HCT116 (cell line): ENCODE results near the gene ERC2. TPM values are rescaled to one million over a fixed set of nuclear protein-coding genes. Genes with fewer than 3 reads are reported as not detected.

Experiments used
- ATAC-seq: fragments of 200-7000 bp; cut with Tn5 transposase; 2 replicates; pipeline ENCODE4 v1.9.1; 2020; ENCODE audit warnings: mild to moderate bottlenecking, moderate library complexity
- BruUV-seq: library from RNA; stranded (reverse); fragments of 400-500 nt; replicated peaks from 2 replicates; lab custom pipeline; 2021; lab: Mats Ljungman, UMichigan
- CTCF ChIA-PET: fragments of 300-600 bp; sonication (Branson Sonifier 250); formaldehyde crosslinking; loops from one replicate; lab custom pipeline; 2021; ENCODE audit warnings: antibody characterized with exemption; lab: Charles Lee
- POLR2A ChIA-PET: fragments of 300-600, 350-600 bp; sonication (Branson Sonifier 250); formaldehyde crosslinking; loops from one replicate; lab custom pipeline; 2021; ENCODE audit warnings: antibody characterized with exemption; lab: Charles Lee
- RAD21 ChIA-PET, 2 experiments: fragments of 300-600 bp; sonication (Branson Sonifier 250); formaldehyde crosslinking; loops; one replicate each; lab custom pipeline; 2023; ENCODE audit warnings: low total read pairs in 2 of 2; ENCODE audit not compliant: uncharacterized antibody in 2 of 2, unreplicated experiment in 2 of 2, low non-redundant PET in 1 of 2; lab: Charles Lee
- DNase-seq: peaks from one replicate; pipeline ENCODE4 v3.0.0-alpha.2; 2010; ENCODE audit warnings: low read depth, low spot score
- H2AFZ ChIP-seq: fragments of 200-600 bp; shearing (Covaris generic), sonication (generic); 2 replicates; pipeline ENCODE4 v1.6.1; 2017; ENCODE audit warnings: low read depth, mixed run types, mixed read lengths, antibody characterized with exemption, low read length; ENCODE audit not compliant: poor library complexity, severe bottlenecking
- H3K27ac ChIP-seq: 2 replicates; pipeline ENCODE4 v1.5.1; 2012; ENCODE audit warnings: low read depth, low read length
- H3K27me3 ChIP-seq: fragments of 200-600 bp; sonication (generic); 2 replicates; pipeline ENCODE4 v1.6.1; 2016; ENCODE audit warnings: mixed run types, low read length, mixed read lengths; ENCODE audit not compliant: insufficient read depth
- H3K36me3 ChIP-seq, 2 experiments: fragments of 200-500 bp in 1 of 2; fragments of 200-600 bp in 1 of 2; sonication (Bioruptor generic) in 1 of 2; sonication (generic) in 1 of 2; 2 replicates each; pipeline versions ENCODE4 v1.5.1 to v1.6.1; 2014 to 2016; ENCODE audit warnings: low read length in 2 of 2, inconsistent platforms in 1 of 2, mixed read lengths in 1 of 2, mixed run types in 1 of 2; ENCODE audit not compliant: insufficient read depth in 2 of 2, control insufficient read depth in 1 of 2
- H3K4me1 ChIP-seq, 2 experiments: fragments of 200-600 bp in 1 of 2; sonication (generic) in 1 of 2; 2 replicates each; pipeline versions ENCODE4 v1.5.1 to v1.6.1; 2012 to 2017; ENCODE audit warnings: low read length in 2 of 2, inconsistent platforms in 1 of 2, mild to moderate bottlenecking in 1 of 2, mixed read lengths in 1 of 2, mixed run types in 1 of 2, moderate library complexity in 1 of 2; ENCODE audit not compliant: insufficient read depth in 2 of 2, control insufficient read depth in 1 of 2
- H3K4me2 ChIP-seq: fragments of 200-600 bp; sonication (generic); 2 replicates; pipeline ENCODE4 v1.6.1; 2017; ENCODE audit warnings: mixed run types, low read length, mixed read lengths
- H3K4me3 ChIP-seq, 2 experiments: fragments of 200-600 bp in 1 of 2; sonication (generic) in 1 of 2; replicated peaks in 1 of 2; 2 replicates each; pipeline ENCODE4 v1.5.1; 2011 to 2016; ENCODE audit warnings: low read length in 2 of 2, control low read depth in 1 of 2, low read depth in 1 of 2, mild to moderate bottlenecking in 1 of 2, mixed read lengths in 1 of 2, mixed run types in 1 of 2
- H3K79me2 ChIP-seq: fragments of 200-600 bp; sonication (generic); 2 replicates; pipeline ENCODE4 v1.6.1; 2017; ENCODE audit warnings: mild to moderate bottlenecking, mixed run types, low read length, moderate library complexity, mixed read lengths; ENCODE audit not compliant: insufficient read depth
- H3K9ac ChIP-seq: fragments of 200-600 bp; sonication (generic); 2 replicates; pipeline ENCODE4 v1.6.1; 2016; ENCODE audit warnings: low read length, mixed read lengths
- H3K9me2 ChIP-seq: fragments of 200-600 bp; sonication (generic), shearing (Covaris generic); 2 replicates; pipeline ENCODE4 v1.6.1; 2017; ENCODE audit warnings: mixed run types, mild to moderate bottlenecking, moderate library complexity; ENCODE audit not compliant: insufficient read depth
- H3K9me3 ChIP-seq, 2 experiments: fragments of 200-500 bp in 1 of 2; fragments of 200-600 bp in 1 of 2; sonication (Bioruptor generic) in 1 of 2; sonication (generic) in 1 of 2; 2 replicates each; pipeline ENCODE4 v1.6.1; 2014 to 2017; ENCODE audit warnings: low read length in 2 of 2, mixed read lengths in 2 of 2, inconsistent platforms in 1 of 2, low read depth in 1 of 2, mild to moderate bottlenecking in 1 of 2, mixed run types in 1 of 2, moderate library complexity in 1 of 2; ENCODE audit not compliant: control insufficient read depth in 1 of 2, insufficient read depth in 1 of 2
- H4K20me1 ChIP-seq: fragments of 200-600 bp; sonication (generic), shearing (Covaris generic); 2 replicates; pipeline ENCODE4 v1.6.1; 2017; ENCODE audit warnings: mixed run types, mild to moderate bottlenecking, moderate library complexity; ENCODE audit not compliant: insufficient read depth
- CBX3 ChIP-seq: IDR thresholded peaks from 2 replicates; pipeline ENCODE4 v1.6.1; 2012; ENCODE audit warnings: low read depth
- CEBPB ChIP-seq: IDR thresholded peaks from 2 replicates; pipeline ENCODE4 v1.6.1; 2012; ENCODE audit warnings: low read depth
- ELF1 ChIP-seq: IDR thresholded peaks from 2 replicates; pipeline ENCODE4 v1.6.1; 2012; ENCODE audit warnings: low read depth, borderline replicate concordance
- EZH2phosphoT487 ChIP-seq: fragments of 200-600 bp; IDR thresholded peaks from 2 replicates; pipeline ENCODE4 v1.6.1; 2018; ENCODE audit warnings: antibody characterized with exemption, borderline replicate concordance
- FOSL1 ChIP-seq: IDR thresholded peaks from 2 replicates; pipeline ENCODE4 v1.6.1; 2012; ENCODE audit warnings: low read depth
- POLR2AphosphoS5 ChIP-seq: IDR thresholded peaks from 2 replicates; pipeline ENCODE4 v1.6.1; 2011; ENCODE audit warnings: mild to moderate bottlenecking, low read depth, low read length, moderate library complexity
- RAD21 ChIP-seq: IDR thresholded peaks from 2 replicates; pipeline ENCODE4 v1.6.1; 2012; ENCODE audit warnings: low read depth, mild to moderate bottlenecking
- SRF ChIP-seq: IDR thresholded peaks from 2 replicates; pipeline ENCODE4 v1.6.1; 2012; ENCODE audit warnings: low read depth
- TCF7L2 ChIP-seq: IDR thresholded peaks from 2 replicates; pipeline ENCODE4 v1.7.0; 2011; ENCODE audit warnings: borderline replicate concordance, inconsistent platforms; ENCODE audit not compliant: insufficient read depth, insufficient read length; ENCODE audit errors: extremely low read depth
- YY1 ChIP-seq: IDR thresholded peaks from 2 replicates; pipeline ENCODE4 v1.6.1; 2011; ENCODE audit warnings: low read length, low read depth, moderate library complexity, mild to moderate bottlenecking; ENCODE audit not compliant: insufficient replicate concordance; ENCODE audit errors: extremely low read depth
- ZNF274 ChIP-seq: fragments of 200-500 bp; sonication (Bioruptor generic); IDR thresholded peaks from 2 replicates; pipeline ENCODE4 v1.6.1; 2014; ENCODE audit warnings: mild to moderate bottlenecking, low read depth, low read length, inconsistent platforms
- intact Hi-C: fragments of 100-400 bp; cut with micrococcal nuclease; formaldehyde crosslinking; loops from 2 replicates; pipeline ENCODE4 v1.10.0; 2022
- total RNA-seq: library from RNA; stranded (reverse); gene quantifications from one replicate; pipeline ENCODE4 v1.2.1, GENCODE V29; 2021; ENCODE audit not compliant: unreplicated experiment
- TF ChIP-seq, protein P1 (sequence below): IDR thresholded peaks from 2 replicates; pipeline ENCODE4 v1.6.1; 2012; ENCODE audit warnings: low read depth
- TF ChIP-seq, protein P2 (sequence below): IDR thresholded peaks from 2 replicates; pipeline ENCODE4 v1.6.1; 2011; ENCODE audit warnings: mild to moderate bottlenecking, low read length, moderate library complexity; ENCODE audit not compliant: insufficient replicate concordance; ENCODE audit errors: extremely low read depth
- TF ChIP-seq, protein P3 (sequence below), 3 experiments: fragments of 200-600 bp in 1 of 3; sonication (generic) in 1 of 3; IDR thresholded peaks in 2 of 3; conservative IDR thresholded peaks in 1 of 3; 2 replicates each; pipeline ENCODE4 v1.5.1; 2012 to 2017; ENCODE audit warnings: low read depth in 2 of 3, low read length in 2 of 3, antibody characterized with exemption in 1 of 3, borderline replicate concordance in 1 of 3, control low read depth in 1 of 3, mild to moderate bottlenecking in 1 of 3, mixed read lengths in 1 of 3, mixed run types in 1 of 3, moderate library complexity in 1 of 3; ENCODE audit not compliant: insufficient read depth in 1 of 3
- TF ChIP-seq, protein P4 (sequence below): IDR thresholded peaks from 2 replicates; pipeline ENCODE4 v1.6.1; 2012

The ERC2 gene
- total RNA-seq, 1 experiment from 2014 or later = not detected

DNA sequence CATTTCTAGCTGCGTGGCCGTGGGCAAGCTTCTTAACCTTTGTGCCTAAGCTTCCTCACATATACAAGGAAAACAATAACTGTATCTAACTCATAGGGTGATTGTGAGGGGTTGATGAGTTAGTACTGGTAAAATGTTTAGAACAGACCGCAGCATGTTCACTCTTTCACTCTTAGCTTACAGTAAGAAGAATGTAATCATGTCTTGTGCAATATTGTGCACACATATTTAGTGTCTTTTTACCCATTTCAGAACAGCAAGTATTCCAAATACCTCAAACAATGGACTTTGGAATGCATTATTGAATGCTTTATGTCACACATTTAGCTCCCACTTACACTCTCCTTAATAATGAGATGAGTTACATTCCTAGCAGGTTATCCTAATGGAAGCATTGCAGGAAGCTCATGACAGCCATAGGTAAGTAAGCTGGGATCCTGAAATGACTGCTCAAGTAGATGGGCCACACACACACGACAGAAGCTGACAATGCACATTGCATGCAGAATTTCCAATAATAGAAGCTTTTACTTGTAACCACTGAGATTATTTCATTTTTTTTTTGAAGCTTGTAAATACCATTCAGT is 512.3 kb downstream of the ERC2 start:
- no peaks in the 10 kb centered on the region for H4K20me1 ChIP-seq
- no peak overlapping the region for H3K4me2 ChIP-seq
- RAD21 ChIA-PET = no interaction called here
- CTCF ChIA-PET = no interaction called here
- POLR2A ChIA-PET = no interaction called here
- no peak overlapping the region for H2AFZ ChIP-seq
- H3K9me2 ChIP-seq = no peaks in the 10 kb centered on the region
- H3K79me2 ChIP-seq = no peaks in the 10 kb centered on the region
- no peak overlapping the region for H3K4me3 ChIP-seq
- H3K4me1 ChIP-seq = no peaks in the 10 kb centered on the region
- no peak for ATAC-seq
- intact Hi-C loops = no loop called here
- H3K36me3 ChIP-seq = no peaks in the 10 kb centered on the region
- no peak for DNase-seq
- TF ChIP-seq, protein P1, sequence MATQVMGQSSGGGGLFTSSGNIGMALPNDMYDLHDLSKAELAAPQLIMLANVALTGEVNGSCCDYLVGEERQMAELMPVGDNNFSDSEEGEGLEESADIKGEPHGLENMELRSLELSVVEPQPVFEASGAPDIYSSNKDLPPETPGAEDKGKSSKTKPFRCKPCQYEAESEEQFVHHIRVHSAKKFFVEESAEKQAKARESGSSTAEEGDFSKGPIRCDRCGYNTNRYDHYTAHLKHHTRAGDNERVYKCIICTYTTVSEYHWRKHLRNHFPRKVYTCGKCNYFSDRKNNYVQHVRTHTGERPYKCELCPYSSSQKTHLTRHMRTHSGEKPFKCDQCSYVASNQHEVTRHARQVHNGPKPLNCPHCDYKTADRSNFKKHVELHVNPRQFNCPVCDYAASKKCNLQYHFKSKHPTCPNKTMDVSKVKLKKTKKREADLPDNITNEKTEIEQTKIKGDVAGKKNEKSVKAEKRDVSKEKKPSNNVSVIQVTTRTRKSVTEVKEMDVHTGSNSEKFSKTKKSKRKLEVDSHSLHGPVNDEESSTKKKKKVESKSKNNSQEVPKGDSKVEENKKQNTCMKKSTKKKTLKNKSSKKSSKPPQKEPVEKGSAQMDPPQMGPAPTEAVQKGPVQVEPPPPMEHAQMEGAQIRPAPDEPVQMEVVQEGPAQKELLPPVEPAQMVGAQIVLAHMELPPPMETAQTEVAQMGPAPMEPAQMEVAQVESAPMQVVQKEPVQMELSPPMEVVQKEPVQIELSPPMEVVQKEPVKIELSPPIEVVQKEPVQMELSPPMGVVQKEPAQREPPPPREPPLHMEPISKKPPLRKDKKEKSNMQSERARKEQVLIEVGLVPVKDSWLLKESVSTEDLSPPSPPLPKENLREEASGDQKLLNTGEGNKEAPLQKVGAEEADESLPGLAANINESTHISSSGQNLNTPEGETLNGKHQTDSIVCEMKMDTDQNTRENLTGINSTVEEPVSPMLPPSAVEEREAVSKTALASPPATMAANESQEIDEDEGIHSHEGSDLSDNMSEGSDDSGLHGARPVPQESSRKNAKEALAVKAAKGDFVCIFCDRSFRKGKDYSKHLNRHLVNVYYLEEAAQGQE = no peak
- TF ChIP-seq YY1 (no peak), ZNF274 (no peak), EZH2phosphoT487 (no peak), TCF7L2 (no peak), ELF1 (no peak), POLR2AphosphoS5 (no peak), CBX3 (no peak), FOSL1 (no peak), CEBPB (no peak), RAD21 (no peak), SRF (no peak)
- TF ChIP-seq, protein P2, sequence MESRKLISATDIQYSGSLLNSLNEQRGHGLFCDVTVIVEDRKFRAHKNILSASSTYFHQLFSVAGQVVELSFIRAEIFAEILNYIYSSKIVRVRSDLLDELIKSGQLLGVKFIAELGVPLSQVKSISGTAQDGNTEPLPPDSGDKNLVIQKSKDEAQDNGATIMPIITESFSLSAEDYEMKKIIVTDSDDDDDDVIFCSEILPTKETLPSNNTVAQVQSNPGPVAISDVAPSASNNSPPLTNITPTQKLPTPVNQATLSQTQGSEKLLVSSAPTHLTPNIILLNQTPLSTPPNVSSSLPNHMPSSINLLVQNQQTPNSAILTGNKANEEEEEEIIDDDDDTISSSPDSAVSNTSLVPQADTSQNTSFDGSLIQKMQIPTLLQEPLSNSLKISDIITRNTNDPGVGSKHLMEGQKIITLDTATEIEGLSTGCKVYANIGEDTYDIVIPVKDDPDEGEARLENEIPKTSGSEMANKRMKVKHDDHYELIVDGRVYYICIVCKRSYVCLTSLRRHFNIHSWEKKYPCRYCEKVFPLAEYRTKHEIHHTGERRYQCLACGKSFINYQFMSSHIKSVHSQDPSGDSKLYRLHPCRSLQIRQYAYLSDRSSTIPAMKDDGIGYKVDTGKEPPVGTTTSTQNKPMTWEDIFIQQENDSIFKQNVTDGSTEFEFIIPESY = no peak
- TF ChIP-seq, protein P3, sequence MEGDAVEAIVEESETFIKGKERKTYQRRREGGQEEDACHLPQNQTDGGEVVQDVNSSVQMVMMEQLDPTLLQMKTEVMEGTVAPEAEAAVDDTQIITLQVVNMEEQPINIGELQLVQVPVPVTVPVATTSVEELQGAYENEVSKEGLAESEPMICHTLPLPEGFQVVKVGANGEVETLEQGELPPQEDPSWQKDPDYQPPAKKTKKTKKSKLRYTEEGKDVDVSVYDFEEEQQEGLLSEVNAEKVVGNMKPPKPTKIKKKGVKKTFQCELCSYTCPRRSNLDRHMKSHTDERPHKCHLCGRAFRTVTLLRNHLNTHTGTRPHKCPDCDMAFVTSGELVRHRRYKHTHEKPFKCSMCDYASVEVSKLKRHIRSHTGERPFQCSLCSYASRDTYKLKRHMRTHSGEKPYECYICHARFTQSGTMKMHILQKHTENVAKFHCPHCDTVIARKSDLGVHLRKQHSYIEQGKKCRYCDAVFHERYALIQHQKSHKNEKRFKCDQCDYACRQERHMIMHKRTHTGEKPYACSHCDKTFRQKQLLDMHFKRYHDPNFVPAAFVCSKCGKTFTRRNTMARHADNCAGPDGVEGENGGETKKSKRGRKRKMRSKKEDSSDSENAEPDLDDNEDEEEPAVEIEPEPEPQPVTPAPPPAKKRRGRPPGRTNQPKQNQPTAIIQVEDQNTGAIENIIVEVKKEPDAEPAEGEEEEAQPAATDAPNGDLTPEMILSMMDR (IDR thresholded peaks at IDR 0.05 in 2 of 3, conservative IDR thresholded peaks at IDR 0.05 in 1 of 3; ENCODE audit: borderline replicate concordance in 1 of 3, insufficient read depth in 1 of 3, low read depth in 2 of 3, low read length in 2 of 3) = no peak
- TF ChIP-seq, protein P4, sequence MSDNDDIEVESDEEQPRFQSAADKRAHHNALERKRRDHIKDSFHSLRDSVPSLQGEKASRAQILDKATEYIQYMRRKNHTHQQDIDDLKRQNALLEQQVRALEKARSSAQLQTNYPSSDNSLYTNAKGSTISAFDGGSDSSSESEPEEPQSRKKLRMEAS = no peak
- no peak overlapping the region for H3K27ac ChIP-seq
- BruUV-seq = no TSS peak
- no peaks in the 10 kb centered on the region for H3K27me3 ChIP-seq
- peaks cover 0 to 2% of the 10 kb centered on the region in 2 experiments; a peak in 1 of 4 replicates for H3K9me3 ChIP-seq
- no peak overlapping the region for H3K9ac ChIP-seq
